WTC11 (cell line): ENCODE data around the gene PRKCE. TPM values are rescaled to one million over a fixed set of nuclear protein-coding genes. Genes with fewer than 3 reads are reported as not detected.

Source experiments
- ATAC-seq: fragments of 200-7000 bp; cut with Tn5 transposase; 2 replicates; pipeline ENCODE4 v1.10.0; 2021; ENCODE audit warnings: mild to moderate bottlenecking, moderate library complexity
- CTCF ChIA-PET: fragments of 300-600 bp; sonication (Branson Sonifier 250); formaldehyde crosslinking; loops from one replicate; lab custom pipeline; 2021; ENCODE audit warnings: antibody characterized with exemption; lab: Charles Lee
- POLR2A ChIA-PET: fragments of 350-600 bp; sonication (Branson Sonifier 250); formaldehyde crosslinking; loops from one replicate; lab custom pipeline; 2021; ENCODE audit warnings: antibody characterized with exemption; lab: Charles Lee
- DNase-seq: peaks from one replicate; pipeline ENCODE4 v3.0.0; 2021; ENCODE audit warnings: low spot score
- H3K27ac Mint-ChIP-seq: 2 replicates; pipeline ENCODE4 v1.8.0; 2021; ENCODE audit warnings: mixed read lengths
- H3K27me3 Mint-ChIP-seq: 2 replicates; pipeline ENCODE4 v1.8.0; 2021; ENCODE audit warnings: low read depth, mild to moderate bottlenecking, moderate library complexity, mixed read lengths
- H3K36me3 Mint-ChIP-seq: 2 replicates; pipeline ENCODE4 v1.8.0; 2021; ENCODE audit warnings: mixed read lengths
- H3K4me1 Mint-ChIP-seq: 2 replicates; pipeline ENCODE4 v1.8.0; 2022; ENCODE audit warnings: mixed read lengths
- H3K4me3 Mint-ChIP-seq: 2 replicates; pipeline ENCODE4 v1.8.0; 2021; ENCODE audit warnings: mild to moderate bottlenecking, moderate library complexity, mixed read lengths
- H3K9me3 Mint-ChIP-seq: 2 replicates; pipeline ENCODE4 v1.8.0; 2021; ENCODE audit warnings: mixed read lengths
- CREB1 ChIP-seq: sonication (generic); formaldehyde crosslinking; IDR thresholded peaks from 2 replicates; pipeline ENCODE4 v1.8.0; 2023; ENCODE audit warnings: mild to moderate bottlenecking, missing genetic modification reagents
- CTCF ChIP-seq: fragments of 200-600 bp; IDR thresholded peaks from 2 replicates; pipeline ENCODE4 v1.8.0; 2022; ENCODE audit warnings: antibody characterized with exemption
- EMX1 ChIP-seq: fragments of 250-450 bp; sonication (Bioruptor Pico); IDR thresholded peaks from 2 replicates; pipeline ENCODE4 v1.8.0; 2021; ENCODE audit warnings: mild to moderate bottlenecking
- ETV6 ChIP-seq: sonication (generic); formaldehyde crosslinking; IDR thresholded peaks from 2 replicates; pipeline ENCODE4 v1.8.1; 2022; ENCODE audit warnings: mild to moderate bottlenecking, missing genetic modification reagents
- FOXJ3 ChIP-seq: sonication (generic); formaldehyde crosslinking; IDR thresholded peaks from 2 replicates; pipeline ENCODE4 v1.9.0; 2021; ENCODE audit warnings: missing genetic modification reagents, mild to moderate bottlenecking, borderline replicate concordance
- GABPB1 ChIP-seq: sonication (generic); formaldehyde crosslinking; IDR thresholded peaks from 2 replicates; pipeline ENCODE4 v1.8.1; 2023; ENCODE audit warnings: mild to moderate bottlenecking, missing genetic modification reagents
- IRF1 ChIP-seq: sonication (generic); formaldehyde crosslinking; IDR thresholded peaks from 2 replicates; pipeline ENCODE4 v1.8.0; 2023; ENCODE audit warnings: missing genetic modification reagents
- JUN ChIP-seq: sonication (generic); formaldehyde crosslinking; IDR thresholded peaks from 2 replicates; pipeline ENCODE4 v1.8.0; 2023; ENCODE audit warnings: mild to moderate bottlenecking, missing genetic modification reagents
- MYBL2 ChIP-seq: sonication (generic); formaldehyde crosslinking; IDR thresholded peaks from 2 replicates; pipeline ENCODE4 v1.8.1; 2023; ENCODE audit warnings: mild to moderate bottlenecking, moderate library complexity, missing genetic modification reagents
- RELA ChIP-seq: sonication (generic); formaldehyde crosslinking; IDR thresholded peaks from 2 replicates; pipeline ENCODE4 v1.8.1; 2022; ENCODE audit warnings: missing genetic modification reagents, mild to moderate bottlenecking, borderline replicate concordance
- SMAD4 ChIP-seq: sonication (generic); formaldehyde crosslinking; IDR thresholded peaks from 2 replicates; pipeline ENCODE4 v1.8.0; 2022; ENCODE audit warnings: mild to moderate bottlenecking, missing genetic modification reagents
- SOX15 ChIP-seq: fragments of 250-450 bp; sonication (Bioruptor Pico); IDR thresholded peaks from 2 replicates; pipeline ENCODE4 v1.9.0; 2021; ENCODE audit warnings: mild to moderate bottlenecking
- USF1 ChIP-seq: sonication (generic); formaldehyde crosslinking; IDR thresholded peaks from 2 replicates; pipeline ENCODE4 v1.8.0; 2022; ENCODE audit warnings: mild to moderate bottlenecking, missing genetic modification reagents
- ZNF138 ChIP-seq: sonication (generic); formaldehyde crosslinking; conservative IDR thresholded peaks from 2 replicates; pipeline ENCODE4 v1.8.1; 2022; ENCODE audit warnings: mild to moderate bottlenecking, moderate library complexity, missing genetic modification reagents
- ZNF317 ChIP-seq: sonication (generic); formaldehyde crosslinking; IDR thresholded peaks from 2 replicates; pipeline ENCODE4 v1.8.1; 2023; ENCODE audit warnings: low read depth, mild to moderate bottlenecking, moderate library complexity, missing genetic modification reagents, borderline replicate concordance
- ZNF416 ChIP-seq: fragments of 250-450 bp; sonication (Bioruptor Pico); IDR thresholded peaks from 2 replicates; pipeline ENCODE4 v1.9.0; 2021; ENCODE audit warnings: mild to moderate bottlenecking, inconsistent platforms
- ZNF425 ChIP-seq: fragments of 250-450 bp; sonication (Bioruptor Pico); conservative IDR thresholded peaks from 2 replicates; pipeline ENCODE4 v1.9.0; 2021; ENCODE audit warnings: mild to moderate bottlenecking
- total RNA-seq: library from RNA; stranded (reverse); gene quantifications from 3 replicates; pipeline ENCODE4 v1.2.3, GENCODE V29; 2021
- TF ChIP-seq, protein P1 (sequence below): sonication (generic); formaldehyde crosslinking; IDR thresholded peaks from 2 replicates; pipeline ENCODE4 v1.8.1; 2023; ENCODE audit warnings: mild to moderate bottlenecking, missing genetic modification reagents, moderate library complexity
- TF ChIP-seq, protein P2 (sequence below): sonication (generic); formaldehyde crosslinking; IDR thresholded peaks from 2 replicates; pipeline ENCODE4 v1.8.1; 2022; ENCODE audit warnings: low read depth, mild to moderate bottlenecking, moderate library complexity, missing genetic modification reagents, borderline replicate concordance
- TF ChIP-seq, protein P3 (sequence below): sonication (generic); formaldehyde crosslinking; IDR thresholded peaks from 2 replicates; pipeline ENCODE4 v1.8.1; 2023; ENCODE audit warnings: mild to moderate bottlenecking, missing genetic modification reagents

PRKCE gene
- total RNA-seq, 1 experiment from 2014 or later: 5.8 TPM

- ATAC-seq: peak; percentile 43; the same call in 1 of the 2 replicates
- POLR2A ChIA-PET: no interaction called here
These were observed 93.8 kb downstream of the PRKCE start for GRCh38 chr2:45745231-45745630.

DNA sequence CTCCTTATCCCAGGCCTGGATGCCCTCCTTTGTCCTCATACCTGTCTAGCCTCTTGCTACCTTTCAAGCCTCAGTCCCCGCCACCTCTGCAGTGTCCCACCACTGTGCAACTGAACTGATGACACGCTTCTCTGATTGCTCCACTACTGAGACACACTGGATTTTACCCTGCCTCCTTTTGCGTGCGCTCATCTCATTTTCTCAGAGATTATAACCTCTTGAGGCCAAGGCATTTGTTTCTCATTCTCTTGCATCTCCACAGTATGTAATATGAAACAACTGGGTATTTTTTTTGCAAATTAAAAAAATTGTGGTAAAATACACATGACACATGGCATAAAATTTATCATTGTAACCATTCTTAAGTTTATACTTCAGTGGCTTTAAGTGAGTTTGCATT lies 95.4 kb downstream of the PRKCE start:
- TF ChIP-seq FOXJ3 (CRISPR knock-in tag): no peak
- no peak for TF ChIP-seq CREB1 (CRISPR knock-in tag)
- TF ChIP-seq ETV6 (CRISPR knock-in tag): no peak
- no peak for TF ChIP-seq SMAD4 (CRISPR knock-in tag)
- no peak for TF ChIP-seq ZNF138 (CRISPR knock-in tag)
- TF ChIP-seq GABPB1 (CRISPR knock-in tag): no peak
- no peak for TF ChIP-seq CTCF
- no peak for TF ChIP-seq USF1 (CRISPR knock-in tag)
- no peak for TF ChIP-seq ZNF317 (CRISPR knock-in tag)
- TF ChIP-seq ZNF416 (CRISPR knock-in tag): no peak
- TF ChIP-seq SOX15: no peak
- TF ChIP-seq, protein P1, sequence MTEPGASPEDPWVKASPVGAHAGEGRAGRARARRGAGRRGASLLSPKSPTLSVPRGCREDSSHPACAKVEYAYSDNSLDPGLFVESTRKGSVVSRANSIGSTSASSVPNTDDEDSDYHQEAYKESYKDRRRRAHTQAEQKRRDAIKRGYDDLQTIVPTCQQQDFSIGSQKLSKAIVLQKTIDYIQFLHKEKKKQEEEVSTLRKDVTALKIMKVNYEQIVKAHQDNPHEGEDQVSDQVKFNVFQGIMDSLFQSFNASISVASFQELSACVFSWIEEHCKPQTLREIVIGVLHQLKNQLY (CRISPR knock-in tag): no peak
- TF ChIP-seq JUN (CRISPR knock-in tag): no peak
- TF ChIP-seq, protein P2, sequence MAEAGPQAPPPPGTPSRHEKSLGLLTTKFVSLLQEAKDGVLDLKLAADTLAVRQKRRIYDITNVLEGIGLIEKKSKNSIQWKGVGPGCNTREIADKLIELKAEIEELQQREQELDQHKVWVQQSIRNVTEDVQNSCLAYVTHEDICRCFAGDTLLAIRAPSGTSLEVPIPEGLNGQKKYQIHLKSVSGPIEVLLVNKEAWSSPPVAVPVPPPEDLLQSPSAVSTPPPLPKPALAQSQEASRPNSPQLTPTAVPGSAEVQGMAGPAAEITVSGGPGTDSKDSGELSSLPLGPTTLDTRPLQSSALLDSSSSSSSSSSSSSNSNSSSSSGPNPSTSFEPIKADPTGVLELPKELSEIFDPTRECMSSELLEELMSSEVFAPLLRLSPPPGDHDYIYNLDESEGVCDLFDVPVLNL (CRISPR knock-in tag): no peak
- TF ChIP-seq, protein P3, sequence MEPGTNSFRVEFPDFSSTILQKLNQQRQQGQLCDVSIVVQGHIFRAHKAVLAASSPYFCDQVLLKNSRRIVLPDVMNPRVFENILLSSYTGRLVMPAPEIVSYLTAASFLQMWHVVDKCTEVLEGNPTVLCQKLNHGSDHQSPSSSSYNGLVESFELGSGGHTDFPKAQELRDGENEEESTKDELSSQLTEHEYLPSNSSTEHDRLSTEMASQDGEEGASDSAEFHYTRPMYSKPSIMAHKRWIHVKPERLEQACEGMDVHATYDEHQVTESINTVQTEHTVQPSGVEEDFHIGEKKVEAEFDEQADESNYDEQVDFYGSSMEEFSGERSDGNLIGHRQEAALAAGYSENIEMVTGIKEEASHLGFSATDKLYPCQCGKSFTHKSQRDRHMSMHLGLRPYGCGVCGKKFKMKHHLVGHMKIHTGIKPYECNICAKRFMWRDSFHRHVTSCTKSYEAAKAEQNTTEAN (CRISPR knock-in tag): no peak
- TF ChIP-seq RELA: no peak
- TF ChIP-seq MYBL2 (CRISPR knock-in tag): no peak
- TF ChIP-seq, all 79 proteins: peak for 0
- Mint-ChIP-seq H3K36me3 (peaks cover 12% of the 10 kb centered on the region), H3K4me1 (peaks cover 11% of the 10 kb centered on the region), H3K27me3 (no peaks in the 10 kb centered on the region; the same call in 1 of the 2 replicates), H3K4me3 (no peak overlapping the region), H3K9me3 (peaks cover 17% of the 10 kb centered on the region), H3K27ac (no peak overlapping the region)
- ChIA-PET POLR2A (interaction anchor here (0.6 kb wide), 1 partner anchor 101 kb away, joined by 3 read pairs; no protein-coding TSS in a partner anchor), CTCF (interaction anchor here (1.0 kb wide), 1 partner anchor 14 kb away, joined by 3 read pairs; no protein-coding TSS in a partner anchor)
- no peak for ATAC-seq
- no peak for DNase-seq

More at GRCh38 chr2:45745231-45745630, 93.8 kb downstream of the PRKCE start:
- no peak overlapping the region for H3K27ac Mint-ChIP-seq
- CTCF ChIA-PET: no interaction called here
- no peaks in the 10 kb centered on the region; the same call in 1 of the 2 replicates for H3K27me3 Mint-ChIP-seq
- H3K4me1 Mint-ChIP-seq: peaks cover 15% of the 10 kb centered on the region
- no peak overlapping the region for H3K4me3 Mint-ChIP-seq
- H3K36me3 Mint-ChIP-seq: peaks cover 12% of the 10 kb centered on the region
- TF ChIP-seq CREB1 (CRISPR knock-in tag): no peak
- no peak for TF ChIP-seq JUN (CRISPR knock-in tag)
- TF ChIP-seq, all 79 proteins: peak for 0
- peaks cover 17% of the 10 kb centered on the region for H3K9me3 Mint-ChIP-seq
- no peak for DNase-seq

GRCh38 chr2:45747363-45747762 lies 95.9 kb downstream of the PRKCE start:
- Mint-ChIP-seq H3K4me1 (peaks cover 11% of the 10 kb centered on the region), H3K9me3 (peaks cover 17% of the 10 kb centered on the region), H3K27me3 (no peaks in the 10 kb centered on the region; the same call in 1 of the 2 replicates), H3K27ac (no peak overlapping the region), H3K36me3 (peaks cover 12% of the 10 kb centered on the region), H3K4me3 (no peak overlapping the region)
- DNase-seq (no peak), ATAC-seq (no peak)
- ChIA-PET CTCF (interaction anchor here (1.0 kb wide), 1 partner anchor 15 kb away, joined by 3 read pairs; no protein-coding TSS in a partner anchor), POLR2A (interaction anchor here (0.6 kb wide), 1 partner anchor 101 kb away, joined by 3 read pairs; no protein-coding TSS in a partner anchor)
- TF ChIP-seq ZNF425 (no peak), ZNF138 (CRISPR knock-in tag) (no peak), IRF1 (CRISPR knock-in tag) (no peak), ZNF317 (CRISPR knock-in tag) (no peak), EMX1 (CRISPR knock-in tag) (no peak)
